GM12874 (cell line): ENCODE data around the gene TRMT112.

Experiments
- TF ChIP-seq, protein P1 (sequence below): IDR thresholded peaks from 2 replicates; pipeline ENCODE4 v1.5.1; 2011; ENCODE audit warnings: low read depth, mild to moderate bottlenecking, control low read depth, low read length, moderate library complexity; ENCODE audit not compliant: insufficient read depth

Gene TRMT112

DNA sequence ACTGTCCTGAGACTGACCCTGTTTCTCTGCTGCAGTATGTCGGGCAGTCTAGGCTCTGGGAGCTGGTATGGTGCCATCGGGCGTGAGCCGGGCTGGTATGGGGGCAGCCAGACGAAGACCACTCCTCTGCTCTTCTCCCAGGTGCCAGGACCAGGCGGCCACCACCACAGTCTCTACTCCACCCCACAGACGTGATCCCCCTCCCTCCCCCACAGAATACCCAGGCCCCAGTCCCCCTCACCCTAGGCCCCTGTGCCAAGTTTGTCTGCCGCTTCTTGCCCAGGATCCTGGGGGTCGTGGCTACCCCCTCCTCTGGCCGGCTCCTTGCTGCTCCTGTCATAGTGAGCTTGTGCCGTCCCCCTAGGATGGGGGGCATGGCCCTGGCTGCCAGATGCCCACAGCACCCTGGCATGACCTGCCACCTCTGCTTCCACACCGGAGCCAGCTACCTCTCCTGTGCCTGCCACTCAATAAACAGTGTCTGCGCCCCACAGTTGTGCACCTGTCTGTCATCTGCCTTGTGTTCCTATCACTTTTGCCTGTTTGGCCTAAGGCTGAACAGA is 28.3 kb downstream of the TRMT112 start:
- TF ChIP-seq, protein P1, sequence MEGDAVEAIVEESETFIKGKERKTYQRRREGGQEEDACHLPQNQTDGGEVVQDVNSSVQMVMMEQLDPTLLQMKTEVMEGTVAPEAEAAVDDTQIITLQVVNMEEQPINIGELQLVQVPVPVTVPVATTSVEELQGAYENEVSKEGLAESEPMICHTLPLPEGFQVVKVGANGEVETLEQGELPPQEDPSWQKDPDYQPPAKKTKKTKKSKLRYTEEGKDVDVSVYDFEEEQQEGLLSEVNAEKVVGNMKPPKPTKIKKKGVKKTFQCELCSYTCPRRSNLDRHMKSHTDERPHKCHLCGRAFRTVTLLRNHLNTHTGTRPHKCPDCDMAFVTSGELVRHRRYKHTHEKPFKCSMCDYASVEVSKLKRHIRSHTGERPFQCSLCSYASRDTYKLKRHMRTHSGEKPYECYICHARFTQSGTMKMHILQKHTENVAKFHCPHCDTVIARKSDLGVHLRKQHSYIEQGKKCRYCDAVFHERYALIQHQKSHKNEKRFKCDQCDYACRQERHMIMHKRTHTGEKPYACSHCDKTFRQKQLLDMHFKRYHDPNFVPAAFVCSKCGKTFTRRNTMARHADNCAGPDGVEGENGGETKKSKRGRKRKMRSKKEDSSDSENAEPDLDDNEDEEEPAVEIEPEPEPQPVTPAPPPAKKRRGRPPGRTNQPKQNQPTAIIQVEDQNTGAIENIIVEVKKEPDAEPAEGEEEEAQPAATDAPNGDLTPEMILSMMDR: no peak

DNA sequence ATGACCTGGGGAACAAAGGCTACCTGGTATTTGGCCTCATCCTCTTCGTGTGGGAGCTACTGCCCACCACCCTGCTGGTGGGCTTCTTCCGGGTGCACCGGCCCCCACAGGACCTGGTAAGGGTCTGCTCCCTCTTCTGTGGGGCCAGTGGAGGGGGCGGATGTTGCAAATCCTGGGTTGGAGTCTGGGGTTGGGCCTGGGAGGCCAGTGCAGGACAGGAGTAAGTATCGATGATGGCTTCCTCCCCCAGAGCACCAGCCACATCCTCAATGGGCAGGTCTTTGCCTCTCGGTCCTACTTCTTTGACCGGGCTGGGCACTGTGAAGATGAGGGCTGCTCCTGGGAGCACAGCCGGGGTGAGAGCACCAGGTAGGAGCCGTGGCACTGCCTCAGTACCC is 29.0 kb downstream of the TRMT112 start:
- TF ChIP-seq, protein P1: no peak

DNA sequence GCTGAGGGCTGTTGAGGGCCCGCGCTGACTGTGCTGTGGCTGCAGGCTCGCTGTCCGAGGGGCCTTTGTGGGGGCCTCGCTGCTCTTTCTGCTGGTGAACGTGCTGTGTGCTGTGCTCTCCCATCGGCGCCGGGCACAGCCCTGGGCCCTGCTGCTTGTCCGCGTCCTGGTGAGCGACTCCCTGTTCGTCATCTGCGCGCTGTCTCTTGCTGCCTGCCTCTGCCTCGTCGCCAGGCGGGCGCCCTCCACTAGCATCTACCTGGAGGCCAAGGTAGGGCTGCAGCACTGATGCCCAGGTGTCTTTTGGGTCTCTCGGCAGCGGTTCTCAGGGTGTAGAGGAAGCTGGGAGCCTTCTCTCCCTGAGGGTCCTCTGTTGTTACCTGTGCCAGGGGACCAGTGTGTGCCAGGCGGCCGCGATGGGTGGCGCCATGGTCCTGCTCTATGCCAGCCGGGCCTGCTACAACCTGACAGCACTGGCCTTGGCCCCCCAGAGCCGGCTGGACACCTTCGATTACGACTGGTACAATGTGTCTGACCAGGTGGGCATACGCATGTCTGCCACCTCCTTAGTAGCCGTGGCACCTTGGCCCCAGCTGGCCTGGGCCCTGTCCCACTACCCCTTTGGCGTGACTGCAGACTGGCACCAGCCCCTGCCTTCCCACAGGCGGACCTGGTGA is 29.5 kb downstream of the TRMT112 start:
- TF ChIP-seq, protein P1: no peak

DNA sequence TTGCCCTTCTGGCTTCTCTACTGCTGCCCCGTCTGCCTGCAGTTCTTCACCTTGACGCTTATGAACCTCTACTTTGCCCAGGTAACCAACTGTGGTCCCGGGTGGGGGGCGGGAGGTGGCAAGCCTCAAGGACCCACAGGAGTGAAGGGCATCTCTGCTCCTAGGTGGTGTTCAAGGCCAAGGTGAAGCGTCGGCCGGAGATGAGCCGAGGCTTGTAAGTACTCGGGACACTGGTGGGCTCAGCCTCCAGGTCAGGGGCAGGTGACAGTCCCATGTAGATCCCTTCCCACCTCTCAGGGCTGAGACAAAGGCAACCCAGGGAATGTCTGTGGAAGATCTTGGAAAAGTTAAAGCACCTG is 30.6 kb downstream of the TRMT112 start:
- TF ChIP-seq, protein P1: no peak

DNA sequence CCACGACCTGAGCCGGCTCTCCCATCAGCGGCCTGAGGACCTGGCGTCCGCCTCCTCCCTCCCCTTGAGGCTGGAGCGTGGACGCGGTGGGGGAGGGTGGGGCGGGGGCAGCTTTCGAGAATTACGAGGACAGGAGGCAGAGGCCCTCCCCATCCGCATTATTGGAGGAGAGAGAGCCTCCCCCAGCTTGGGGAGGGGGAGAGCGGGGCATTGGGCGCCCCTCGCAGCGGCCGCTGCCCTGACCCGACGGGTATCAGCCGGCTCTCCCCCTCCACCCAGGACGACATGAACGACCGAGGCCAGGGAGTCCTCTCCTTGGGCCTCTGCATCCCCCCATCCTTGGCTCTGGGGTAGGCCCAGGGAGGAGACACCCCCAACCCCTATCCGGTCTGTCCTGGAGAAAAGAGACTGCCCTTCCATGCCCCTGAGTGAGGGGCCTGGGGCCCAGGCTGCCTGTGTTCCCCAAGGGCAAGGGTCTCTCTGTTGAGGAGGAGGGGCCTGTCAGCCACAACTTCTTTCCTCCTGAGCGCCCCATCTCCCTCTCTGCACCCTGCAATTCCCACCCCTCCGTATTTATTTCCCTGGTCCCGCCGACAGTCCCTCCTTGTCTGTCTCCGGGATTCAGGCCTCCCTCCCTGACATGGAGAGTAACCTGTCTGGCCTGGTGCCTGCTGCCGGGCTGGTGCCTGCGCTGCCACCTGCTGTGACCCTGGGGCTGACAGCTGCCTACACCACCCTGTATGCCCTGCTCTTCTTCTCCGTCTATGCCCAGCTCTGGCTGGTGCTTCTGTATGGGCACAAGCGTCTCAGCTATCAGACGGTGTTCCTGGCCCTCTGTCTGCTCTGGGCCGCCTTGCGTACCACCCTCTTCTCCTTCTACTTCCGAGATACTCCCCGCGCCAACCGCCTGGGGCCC is 31.2 kb downstream of the TRMT112 start:
- TF ChIP-seq, protein P1: peak; percentile 49

DNA sequence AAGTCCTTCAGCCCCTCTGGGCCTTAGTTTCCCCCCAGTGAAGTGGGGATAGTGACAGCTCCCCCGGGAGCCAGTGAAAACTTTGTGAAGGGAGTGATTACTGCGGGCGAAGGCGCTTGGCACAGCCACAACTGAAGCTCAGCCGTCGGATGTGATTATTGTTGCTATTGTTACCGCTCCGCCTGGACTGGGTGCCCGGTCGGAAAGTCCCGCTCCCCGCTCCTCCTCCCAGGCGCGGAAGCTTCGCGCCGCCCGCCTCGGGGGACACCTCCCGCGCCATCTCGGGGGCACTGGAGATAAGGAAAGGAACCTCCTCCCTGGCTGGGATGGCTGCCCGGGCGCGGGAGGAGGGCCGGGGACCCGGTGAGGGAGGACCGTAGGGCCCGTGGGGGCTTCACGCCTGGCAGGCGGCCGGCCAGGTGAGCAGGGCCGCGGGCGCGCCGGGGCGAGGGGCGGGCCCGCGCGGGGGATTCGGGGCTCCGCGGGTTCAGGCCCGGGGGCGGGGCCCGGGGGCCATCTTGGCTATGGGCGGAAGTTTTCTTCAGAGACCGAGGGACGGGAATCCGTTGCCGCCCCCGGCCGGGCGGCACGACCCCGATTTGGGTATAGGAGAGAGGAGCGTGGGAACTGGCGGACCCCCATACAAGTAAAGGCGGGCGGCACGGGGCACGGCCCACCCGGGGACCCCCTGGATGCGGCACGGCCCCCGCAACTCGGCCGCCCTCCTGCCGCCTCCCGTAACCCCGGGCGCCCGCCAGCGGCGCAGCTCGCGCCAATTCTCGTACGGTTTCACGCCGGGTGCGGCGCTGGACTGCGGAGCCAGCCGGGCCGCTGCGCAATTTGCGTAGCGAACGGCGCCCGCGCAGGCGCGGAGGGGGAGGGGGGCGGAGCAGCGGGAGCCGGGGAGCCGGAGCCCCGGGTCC is 32.1 kb downstream of the TRMT112 start, which contains the start of gene GPR137:
Gene GPR137 (plus strand): TSS at position 887 of the 923 bp plus-strand sequence. CDS start 677 bp downstream, outside the sequence.
- TF ChIP-seq, protein P1: no peak
